ENCODE measurements around the gene ATP10A. TPM values are rescaled to one million over a fixed set of nuclear protein-coding genes. Genes with fewer than 3 reads are reported as not detected.

The ATP10A gene
- total RNA-seq, 1 donor from 2014 or later: 0.22 TPM

- Mint-ChIP-seq H3K27ac (no peak overlapping the region), H3K4me3 (no peak overlapping the region), H3K9me3 (peaks cover 10% of the 10 kb centered on the region), H3K36me3 (no peaks in the 10 kb centered on the region), H3K27me3 (ENCODE audit: low read depth) (peaks cover 4% of the 10 kb centered on the region), H3K4me1 (peaks cover 9% of the 10 kb centered on the region)
- no peak for TF ChIP-seq CTCF (IDR thresholded peaks at IDR 0.05; ENCODE audit: unreplicated experiment)
- no peak for DNase-seq (ENCODE audit: low spot score in 2 of 2, unreplicated experiment in 2 of 2)
Observed at GRCh38 chr15:25832158-25832557, 31.0 kb downstream of the ATP10A start.

GRCh38 chr15:25830844-25831451, 32.2 kb downstream of the ATP10A start:
- Mint-ChIP-seq H3K36me3 (peaks cover 2% of the 10 kb centered on the region), H3K27ac (peak overlapping the region; percentile 72), H3K4me3 (no peak overlapping the region), H3K9me3 (peaks cover 17% of the 10 kb centered on the region), H3K4me1 (peaks cover 9% of the 10 kb centered on the region), H3K27me3 (ENCODE audit: low read depth) (peaks cover under 1% of the 10 kb centered on the region)
- no peak for TF ChIP-seq CTCF (IDR thresholded peaks at IDR 0.05; ENCODE audit: unreplicated experiment)
- DNase-seq (ENCODE audit: low spot score in 2 of 2, unreplicated experiment in 2 of 2): no peak

- H3K27me3 Mint-ChIP-seq (ENCODE audit: low read depth): peaks cover 2% of the 10 kb centered on the region
- TF ChIP-seq CTCF (IDR thresholded peaks at IDR 0.05; ENCODE audit: unreplicated experiment): no peak
- no peak overlapping the region for H3K4me3 Mint-ChIP-seq
- peaks cover 9% of the 10 kb centered on the region for H3K4me1 Mint-ChIP-seq
- peaks cover 3% of the 10 kb centered on the region for H3K36me3 Mint-ChIP-seq
- H3K27ac Mint-ChIP-seq: no peak overlapping the region
- H3K9me3 Mint-ChIP-seq: peaks cover 27% of the 10 kb centered on the region
- DNase-seq (ENCODE audit: low spot score in 2 of 2, unreplicated experiment in 2 of 2): no peak
Observed at GRCh38 chr15:25829073-25829472, 34.1 kb downstream of the ATP10A start.

- H3K36me3 Mint-ChIP-seq: peaks cover 3% of the 10 kb centered on the region
- TF ChIP-seq CTCF (IDR thresholded peaks at IDR 0.05; ENCODE audit: unreplicated experiment): no peak
- H3K4me1 Mint-ChIP-seq: no peaks in the 10 kb centered on the region
- no peak for DNase-seq (ENCODE audit: low spot score in 2 of 2, unreplicated experiment in 2 of 2)
- peaks cover 27% of the 10 kb centered on the region for H3K9me3 Mint-ChIP-seq
- no peak overlapping the region for H3K4me3 Mint-ChIP-seq
- no peak overlapping the region for H3K27ac Mint-ChIP-seq
- H3K27me3 Mint-ChIP-seq (ENCODE audit: low read depth): peaks cover 5% of the 10 kb centered on the region
Observed at GRCh38 chr15:25825207-25825606, 37.9 kb downstream of the ATP10A start.

GRCh38 chr15:25824618-25825017, 38.5 kb downstream of the ATP10A start:
- no peaks in the 10 kb centered on the region for H3K4me1 Mint-ChIP-seq
- DNase-seq (ENCODE audit: low spot score in 2 of 2, unreplicated experiment in 2 of 2): no peak
- H3K9me3 Mint-ChIP-seq: peaks cover 27% of the 10 kb centered on the region
- H3K27me3 Mint-ChIP-seq (ENCODE audit: low read depth): peaks cover 9% of the 10 kb centered on the region
- no peak for TF ChIP-seq CTCF (IDR thresholded peaks at IDR 0.05; ENCODE audit: unreplicated experiment)
- no peak overlapping the region for H3K27ac Mint-ChIP-seq
- H3K4me3 Mint-ChIP-seq: no peak overlapping the region
- peaks cover 3% of the 10 kb centered on the region for H3K36me3 Mint-ChIP-seq

GRCh38 chr15:25812845-25813244, 50.3 kb downstream of the ATP10A start:
- no peak for TF ChIP-seq CTCF (IDR thresholded peaks at IDR 0.05; ENCODE audit: unreplicated experiment)
- Mint-ChIP-seq H3K4me3 (no peak overlapping the region), H3K36me3 (no peaks in the 10 kb centered on the region), H3K27ac (no peak overlapping the region), H3K27me3 (ENCODE audit: low read depth) (peaks cover 18% of the 10 kb centered on the region), H3K9me3 (no peaks in the 10 kb centered on the region), H3K4me1 (peaks cover 6% of the 10 kb centered on the region)
- no peak for DNase-seq (ENCODE audit: low spot score in 2 of 2, unreplicated experiment in 2 of 2)

Data from mesothelial cell of epicardium (in vitro differentiated cells).